ENCODE results near the gene LDHD.

Gene LDHD

GRCh38 chr16:75080205-75081029, 36.2 kb downstream of the LDHD start:
- no peak for TF ChIP-seq EZH2 (IDR thresholded peaks at IDR 0.05; ENCODE audit: borderline replicate concordance, low read depth, low read length, severe bottlenecking)
- TF ChIP-seq, protein P1, sequence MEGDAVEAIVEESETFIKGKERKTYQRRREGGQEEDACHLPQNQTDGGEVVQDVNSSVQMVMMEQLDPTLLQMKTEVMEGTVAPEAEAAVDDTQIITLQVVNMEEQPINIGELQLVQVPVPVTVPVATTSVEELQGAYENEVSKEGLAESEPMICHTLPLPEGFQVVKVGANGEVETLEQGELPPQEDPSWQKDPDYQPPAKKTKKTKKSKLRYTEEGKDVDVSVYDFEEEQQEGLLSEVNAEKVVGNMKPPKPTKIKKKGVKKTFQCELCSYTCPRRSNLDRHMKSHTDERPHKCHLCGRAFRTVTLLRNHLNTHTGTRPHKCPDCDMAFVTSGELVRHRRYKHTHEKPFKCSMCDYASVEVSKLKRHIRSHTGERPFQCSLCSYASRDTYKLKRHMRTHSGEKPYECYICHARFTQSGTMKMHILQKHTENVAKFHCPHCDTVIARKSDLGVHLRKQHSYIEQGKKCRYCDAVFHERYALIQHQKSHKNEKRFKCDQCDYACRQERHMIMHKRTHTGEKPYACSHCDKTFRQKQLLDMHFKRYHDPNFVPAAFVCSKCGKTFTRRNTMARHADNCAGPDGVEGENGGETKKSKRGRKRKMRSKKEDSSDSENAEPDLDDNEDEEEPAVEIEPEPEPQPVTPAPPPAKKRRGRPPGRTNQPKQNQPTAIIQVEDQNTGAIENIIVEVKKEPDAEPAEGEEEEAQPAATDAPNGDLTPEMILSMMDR (IDR thresholded peaks at IDR 0.05; ENCODE audit: borderline replicate concordance, extremely low read depth, low read length, poor library complexity, severe bottlenecking), result no peak
- H3K4me3 ChIP-seq (ENCODE audit: low read depth in 1 of 2, low read length in 2 of 2), result no peak overlapping the region
- peaks cover 98% of the 10 kb centered on the region for H3K79me2 ChIP-seq (ENCODE audit: insufficient read depth, low read length)
- H3K9me3 ChIP-seq (ENCODE audit: insufficient read depth, low read length, severe bottlenecking), result no peaks in the 10 kb centered on the region
- no peak for ATAC-seq (ENCODE audit: insufficient read depth, low read depth)
- peaks cover 65% of the 10 kb centered on the region for H3K36me3 ChIP-seq (ENCODE audit: insufficient read depth, low read length)
- no peaks in the 10 kb centered on the region; the same call in 1 of the 2 replicates for H4K20me1 ChIP-seq (ENCODE audit: insufficient read depth, low read length)
- no peak for DNase-seq
- H3K4me2 ChIP-seq (ENCODE audit: insufficient read depth, low read length), result no peak overlapping the region; the same call in 1 of the 2 replicates
- H3K4me1 ChIP-seq (ENCODE audit: insufficient read depth, low read length), result peaks cover 99% of the 10 kb centered on the region
- H2AFZ ChIP-seq (ENCODE audit: low read depth, low read length), result no peak overlapping the region
- no peak overlapping the region for H3K9ac ChIP-seq (ENCODE audit: low read depth, low read length)
- peak overlapping the region; percentile 63 for H3K27ac ChIP-seq (ENCODE audit: low read length)
- no peaks in the 10 kb centered on the region for H3K27me3 ChIP-seq (ENCODE audit: insufficient read depth, low read length, poor library complexity)

DNA sequence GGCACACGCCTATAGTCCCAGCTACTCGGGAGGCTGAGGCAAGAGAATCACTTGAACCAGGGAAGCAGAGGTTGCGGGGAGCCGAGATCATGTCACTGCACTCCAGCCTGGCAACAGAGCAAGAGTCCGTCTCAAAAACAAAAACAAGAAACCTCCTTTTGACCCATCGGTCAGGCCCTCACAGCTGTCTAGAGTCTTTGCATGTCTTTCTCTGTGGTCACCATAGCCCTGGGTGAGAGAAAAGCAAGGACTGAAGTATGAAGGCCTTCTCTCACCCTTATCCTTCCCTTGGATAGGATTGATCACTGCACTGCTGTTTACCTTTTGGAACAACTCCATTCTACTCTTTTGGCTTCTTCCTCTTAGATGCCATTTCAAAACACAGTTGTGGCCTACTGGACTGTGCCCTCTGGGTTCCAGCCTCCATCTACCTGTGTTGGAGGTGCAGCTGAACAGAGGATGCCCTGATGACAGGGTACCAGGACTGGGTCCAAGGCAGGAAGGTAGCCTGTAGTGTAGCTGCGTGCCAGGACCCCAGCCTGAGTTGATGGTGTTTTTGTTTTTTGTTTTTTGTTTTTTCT, 37.1 kb downstream of the LDHD start:
- peaks cover 91% of the 10 kb centered on the region for H3K79me2 ChIP-seq (ENCODE audit: insufficient read depth, low read length)
- H4K20me1 ChIP-seq (ENCODE audit: insufficient read depth, low read length), result no peaks in the 10 kb centered on the region; the same call in 1 of the 2 replicates
- ATAC-seq (ENCODE audit: insufficient read depth, low read depth), result no peak
- peak overlapping the region; percentile 63 for H3K27ac ChIP-seq (ENCODE audit: low read length)
- no peak overlapping the region for H3K9ac ChIP-seq (ENCODE audit: low read depth, low read length)
- no peaks in the 10 kb centered on the region for H3K9me3 ChIP-seq (ENCODE audit: insufficient read depth, low read length, severe bottlenecking)
- H2AFZ ChIP-seq (ENCODE audit: low read depth, low read length), result no peak overlapping the region
- no peak overlapping the region for H3K4me3 ChIP-seq (ENCODE audit: low read depth in 1 of 2, low read length in 2 of 2)
- no peak for TF ChIP-seq EZH2 (IDR thresholded peaks at IDR 0.05; ENCODE audit: borderline replicate concordance, low read depth, low read length, severe bottlenecking)
- TF ChIP-seq, protein P1 (IDR thresholded peaks at IDR 0.05; ENCODE audit: borderline replicate concordance, extremely low read depth, low read length, poor library complexity, severe bottlenecking), result no peak
- DNase-seq, result no peak
- H3K4me2 ChIP-seq (ENCODE audit: insufficient read depth, low read length), result no peak overlapping the region
- peaks cover 99% of the 10 kb centered on the region for H3K4me1 ChIP-seq (ENCODE audit: insufficient read depth, low read length)
- peaks cover 55% of the 10 kb centered on the region for H3K36me3 ChIP-seq (ENCODE audit: insufficient read depth, low read length)
- H3K27me3 ChIP-seq (ENCODE audit: insufficient read depth, low read length, poor library complexity), result no peaks in the 10 kb centered on the region

DNA sequence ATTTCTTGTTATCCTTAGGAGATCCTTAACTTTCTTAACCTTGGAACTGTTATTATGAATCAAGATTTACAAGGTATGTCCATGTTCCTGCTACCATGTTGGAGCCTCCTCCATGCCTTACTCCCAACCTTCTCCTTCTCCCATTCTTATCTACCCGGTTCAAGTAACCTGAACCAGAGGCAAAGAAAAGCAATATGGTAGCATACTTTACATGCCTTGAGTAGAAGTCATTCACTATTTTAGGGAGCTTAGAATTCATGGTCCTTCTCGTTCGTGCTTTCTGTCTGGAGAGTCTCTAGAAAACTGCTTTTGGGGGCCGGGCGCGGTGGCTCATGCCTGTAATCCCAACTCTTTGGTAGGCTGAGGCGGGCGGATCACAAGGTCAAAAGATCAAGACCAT, 37.7 kb downstream of the LDHD start:
- Histone ChIP-seq H3K27ac (ENCODE audit: low read length) (peak overlapping the region; percentile 63), H3K4me2 (ENCODE audit: insufficient read depth, low read length) (no peak overlapping the region; the same call in 1 of the 2 replicates), H2AFZ (ENCODE audit: low read depth, low read length) (no peak overlapping the region), H3K4me3 (ENCODE audit: low read depth in 1 of 2, low read length in 2 of 2) (no peak overlapping the region), H3K9me3 (ENCODE audit: insufficient read depth, low read length, severe bottlenecking) (no peaks in the 10 kb centered on the region), H3K4me1 (ENCODE audit: insufficient read depth, low read length) (peaks cover 99% of the 10 kb centered on the region), H4K20me1 (ENCODE audit: insufficient read depth, low read length) (no peaks in the 10 kb centered on the region; the same call in 1 of the 2 replicates), H3K27me3 (ENCODE audit: insufficient read depth, low read length, poor library complexity) (no peaks in the 10 kb centered on the region), H3K36me3 (ENCODE audit: insufficient read depth, low read length) (peaks cover 52% of the 10 kb centered on the region), H3K79me2 (ENCODE audit: insufficient read depth, low read length) (peaks cover 91% of the 10 kb centered on the region), H3K9ac (ENCODE audit: low read depth, low read length) (no peak overlapping the region)
- DNase-seq (no peak), ATAC-seq (ENCODE audit: insufficient read depth, low read depth) (no peak)
- TF ChIP-seq, protein P1 (IDR thresholded peaks at IDR 0.05; ENCODE audit: borderline replicate concordance, extremely low read depth, low read length, poor library complexity, severe bottlenecking), result no peak
- TF ChIP-seq EZH2 (IDR thresholded peaks at IDR 0.05; ENCODE audit: borderline replicate concordance, low read depth, low read length, severe bottlenecking), result no peak
